Measurements from ENCODE around the gene RASGEF1C.

GRCh38 chr5:180083529-180084060 lies 125.4 kb downstream of the RASGEF1C start:
- TF ChIP-seq, protein P1, sequence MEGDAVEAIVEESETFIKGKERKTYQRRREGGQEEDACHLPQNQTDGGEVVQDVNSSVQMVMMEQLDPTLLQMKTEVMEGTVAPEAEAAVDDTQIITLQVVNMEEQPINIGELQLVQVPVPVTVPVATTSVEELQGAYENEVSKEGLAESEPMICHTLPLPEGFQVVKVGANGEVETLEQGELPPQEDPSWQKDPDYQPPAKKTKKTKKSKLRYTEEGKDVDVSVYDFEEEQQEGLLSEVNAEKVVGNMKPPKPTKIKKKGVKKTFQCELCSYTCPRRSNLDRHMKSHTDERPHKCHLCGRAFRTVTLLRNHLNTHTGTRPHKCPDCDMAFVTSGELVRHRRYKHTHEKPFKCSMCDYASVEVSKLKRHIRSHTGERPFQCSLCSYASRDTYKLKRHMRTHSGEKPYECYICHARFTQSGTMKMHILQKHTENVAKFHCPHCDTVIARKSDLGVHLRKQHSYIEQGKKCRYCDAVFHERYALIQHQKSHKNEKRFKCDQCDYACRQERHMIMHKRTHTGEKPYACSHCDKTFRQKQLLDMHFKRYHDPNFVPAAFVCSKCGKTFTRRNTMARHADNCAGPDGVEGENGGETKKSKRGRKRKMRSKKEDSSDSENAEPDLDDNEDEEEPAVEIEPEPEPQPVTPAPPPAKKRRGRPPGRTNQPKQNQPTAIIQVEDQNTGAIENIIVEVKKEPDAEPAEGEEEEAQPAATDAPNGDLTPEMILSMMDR (IDR thresholded peaks at IDR 0.05) = no peak
- TF ChIP-seq POLR2A (IDR thresholded peaks at IDR 0.05) = no peak
